AG09309 (cell line): Measurements from ENCODE around the gene EIPR1.

Source experiments
- DNase-seq: peaks from one replicate; pipeline ENCODE4 v3.0.0-alpha.2; 2010; ENCODE audit warnings: low read depth
- H3K4me3 ChIP-seq: 2 replicates; pipeline ENCODE4 v1.5.1; 2011; ENCODE audit warnings: mild to moderate bottlenecking, low read depth, low read length, moderate library complexity; ENCODE audit not compliant: control insufficient read depth
- TF ChIP-seq, protein P1 (sequence below): IDR thresholded peaks from 2 replicates; pipeline ENCODE4 v1.5.1; 2011; ENCODE audit warnings: mild to moderate bottlenecking, low read depth, low read length, inconsistent platforms; ENCODE audit not compliant: insufficient read depth, control insufficient read depth; ENCODE audit errors: missing control alignments

EIPR1 gene

GRCh38 chr2:3179208-3179607, 198.4 kb downstream of the EIPR1 start:
- DNase-seq = no peak
- H3K4me3 ChIP-seq = no peak overlapping the region
- TF ChIP-seq, protein P1, sequence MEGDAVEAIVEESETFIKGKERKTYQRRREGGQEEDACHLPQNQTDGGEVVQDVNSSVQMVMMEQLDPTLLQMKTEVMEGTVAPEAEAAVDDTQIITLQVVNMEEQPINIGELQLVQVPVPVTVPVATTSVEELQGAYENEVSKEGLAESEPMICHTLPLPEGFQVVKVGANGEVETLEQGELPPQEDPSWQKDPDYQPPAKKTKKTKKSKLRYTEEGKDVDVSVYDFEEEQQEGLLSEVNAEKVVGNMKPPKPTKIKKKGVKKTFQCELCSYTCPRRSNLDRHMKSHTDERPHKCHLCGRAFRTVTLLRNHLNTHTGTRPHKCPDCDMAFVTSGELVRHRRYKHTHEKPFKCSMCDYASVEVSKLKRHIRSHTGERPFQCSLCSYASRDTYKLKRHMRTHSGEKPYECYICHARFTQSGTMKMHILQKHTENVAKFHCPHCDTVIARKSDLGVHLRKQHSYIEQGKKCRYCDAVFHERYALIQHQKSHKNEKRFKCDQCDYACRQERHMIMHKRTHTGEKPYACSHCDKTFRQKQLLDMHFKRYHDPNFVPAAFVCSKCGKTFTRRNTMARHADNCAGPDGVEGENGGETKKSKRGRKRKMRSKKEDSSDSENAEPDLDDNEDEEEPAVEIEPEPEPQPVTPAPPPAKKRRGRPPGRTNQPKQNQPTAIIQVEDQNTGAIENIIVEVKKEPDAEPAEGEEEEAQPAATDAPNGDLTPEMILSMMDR = no peak

- TF ChIP-seq, protein P1 = no peak
- no peak overlapping the region for H3K4me3 ChIP-seq
- DNase-seq = no peak
Measured at GRCh38 chr2:3178578-3179031, 199.0 kb downstream of the EIPR1 start.

GRCh38 chr2:3177891-3178577, 199.6 kb downstream of the EIPR1 start:
- H3K4me3 ChIP-seq = no peak overlapping the region
- TF ChIP-seq, protein P1 = no peak
- no peak for DNase-seq

DNA sequence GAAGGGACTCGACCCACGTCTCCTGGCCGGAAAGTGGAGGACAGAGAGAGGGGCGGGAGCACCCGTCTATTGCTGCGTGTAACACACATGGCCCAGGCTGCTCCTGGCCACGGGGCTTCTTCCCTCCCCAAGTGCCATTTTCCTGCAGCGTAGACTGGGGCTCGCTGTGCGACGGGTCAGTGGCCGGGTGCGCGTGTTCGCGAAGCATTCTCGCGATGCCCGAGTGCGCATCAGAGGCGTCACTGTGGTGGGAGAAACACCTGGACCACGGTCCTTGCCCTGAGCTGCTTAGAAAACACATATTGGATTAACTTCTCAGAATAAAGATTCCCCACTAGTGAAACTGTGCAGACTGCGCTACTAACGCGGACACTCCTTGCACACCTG, 200.8 kb downstream of the EIPR1 start:
- TF ChIP-seq, protein P1 = no peak
- no peak for DNase-seq
- H3K4me3 ChIP-seq = no peak overlapping the region

DNA sequence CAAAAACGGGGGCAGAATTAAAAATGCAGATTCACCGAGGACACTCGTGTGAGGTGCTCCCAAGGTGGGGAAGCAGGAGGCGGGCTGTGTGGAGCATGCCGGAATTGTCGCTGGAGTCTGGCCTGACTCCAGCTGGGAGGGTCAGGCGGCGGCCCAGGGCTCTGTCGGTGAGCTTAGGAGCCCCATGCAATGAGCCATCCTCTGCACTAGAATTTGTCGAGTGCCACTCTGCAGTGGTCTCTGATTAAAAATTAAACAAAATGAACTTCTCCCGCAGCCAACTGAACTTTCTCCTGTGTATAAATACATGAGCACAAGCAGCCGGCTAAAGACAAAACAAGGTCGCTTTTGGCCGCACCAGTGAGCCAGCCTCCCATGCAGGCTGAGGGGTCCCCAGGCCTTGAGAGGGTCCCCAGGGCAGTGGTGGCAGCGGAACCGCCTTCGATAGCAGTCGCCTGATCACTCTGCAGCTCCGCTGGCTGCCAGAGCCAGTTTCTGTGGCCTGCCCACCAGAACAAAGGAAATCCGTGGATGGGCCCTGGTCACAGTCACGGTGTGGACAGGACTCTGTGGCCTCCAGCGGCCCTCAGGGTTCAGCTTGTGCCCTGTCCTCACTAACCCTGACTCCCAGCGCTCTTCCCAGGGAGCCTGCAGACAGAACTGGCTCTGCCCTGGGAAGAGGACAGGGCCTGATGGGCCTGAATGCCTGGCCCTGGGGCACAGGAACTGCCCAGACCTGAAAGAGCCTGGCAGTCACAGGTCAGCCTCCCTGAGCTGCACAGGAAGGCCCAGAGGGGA, 201.3 kb downstream of the EIPR1 start:
- TF ChIP-seq, protein P1 = no peak
- H3K4me3 ChIP-seq = no peak overlapping the region
- DNase-seq = no peak

DNA sequence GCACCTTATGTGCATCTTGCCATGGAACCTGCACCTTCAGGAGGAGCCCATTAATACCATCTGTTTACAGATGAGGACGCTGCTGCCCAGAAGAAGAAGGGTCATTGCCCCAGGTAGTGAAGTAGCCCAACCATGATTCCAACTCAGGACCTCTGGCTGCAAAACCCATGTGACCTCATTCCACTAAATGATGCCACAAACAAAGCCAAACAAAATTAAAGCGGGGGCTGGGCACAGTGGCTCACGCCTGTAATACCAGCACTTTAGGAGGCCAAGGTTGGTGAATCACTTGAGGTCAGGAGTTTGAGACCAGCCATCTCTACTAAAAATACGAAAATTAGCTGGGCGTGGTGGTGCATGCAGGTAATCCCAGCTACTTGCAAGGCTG, 202.1 kb downstream of the EIPR1 start:
- TF ChIP-seq, protein P1 = no peak
- no peak overlapping the region for H3K4me3 ChIP-seq
- DNase-seq = no peak
